Ectodermal cell (in vitro differentiated cells): ENCODE results near the gene PFDN4.

ENCODE experiments used
- H3K27ac ChIP-seq: 2 replicates; pipeline ENCODE4 v1.7.0; 2013; ENCODE audit warnings: mild to moderate bottlenecking, low read depth, low read length; ENCODE audit not compliant: insufficient read depth, poor library complexity, severe bottlenecking
- H3K27me3 ChIP-seq: 2 replicates; pipeline ENCODE4 v1.7.0; 2013; ENCODE audit warnings: mild to moderate bottlenecking, low read length; ENCODE audit not compliant: insufficient read depth, control insufficient read depth, poor library complexity, severe bottlenecking
- H3K36me3 ChIP-seq: one replicate; pipeline ENCODE4 v1.7.0; 2013; ENCODE audit warnings: low read length; ENCODE audit not compliant: control insufficient read depth, insufficient read depth
- H3K4me1 ChIP-seq: one replicate; pipeline ENCODE4 v1.7.0; 2013; ENCODE audit warnings: low read length; ENCODE audit not compliant: control insufficient read depth, insufficient read depth
- H3K4me3 ChIP-seq: 2 replicates; pipeline ENCODE4 v1.7.0; 2013; ENCODE audit warnings: low read depth, low read length, control low read depth; ENCODE audit not compliant: insufficient read depth
- H3K9me3 ChIP-seq: 2 replicates; pipeline ENCODE4 v1.7.0; 2013; ENCODE audit warnings: mild to moderate bottlenecking, low read length, moderate library complexity; ENCODE audit not compliant: control insufficient read depth
- WGBS, 2 experiments: methylation state at CpG; one replicate each; pipeline ENCODE4 v1.1.7; 2013; ENCODE audit warnings: missing lambda C conversion rate in 2 of 2; 5-methylcytosine and 5-hydroxymethylcytosine counted together

The PFDN4 gene

GRCh38 chr20:54190217-54190616 is 17.7 kb upstream of the PFDN4 start:
- Histone ChIP-seq H3K4me3 (no peak overlapping the region), H3K36me3 (no peaks in the 10 kb centered on the region), H3K9me3 (no peaks in the 10 kb centered on the region), H3K27me3 (no peaks in the 10 kb centered on the region), H3K27ac (no peak overlapping the region), H3K4me1 (no peaks in the 10 kb centered on the region)
- 96 to 98% methylated on average over 2 of the region's 2 CpGs for WGBS, 2 experiments

- 84 to 88% methylated on average over 5 of the region's 5 CpGs for WGBS, 2 experiments
- H3K36me3 ChIP-seq, result no peaks in the 10 kb centered on the region
These were observed 14.1 kb upstream of the PFDN4 start for GRCh38 chr20:54193817-54194216.

GRCh38 chr20:54194724-54195438 is 13.0 kb upstream of the PFDN4 start:
- Histone ChIP-seq H3K4me1 (no peaks in the 10 kb centered on the region), H3K27me3 (no peaks in the 10 kb centered on the region), H3K36me3 (no peaks in the 10 kb centered on the region), H3K27ac (no peak overlapping the region), H3K4me3 (no peak overlapping the region), H3K9me3 (no peaks in the 10 kb centered on the region)
- WGBS, 2 experiments, result 84 to 87% methylated on average over 11 of the region's 11 CpGs

More at GRCh38 chr20:54193817-54194216, 14.1 kb upstream of the PFDN4 start:
- H3K4me1 ChIP-seq, result no peaks in the 10 kb centered on the region
- no peak overlapping the region for H3K27ac ChIP-seq
- H3K4me3 ChIP-seq, result no peak overlapping the region
- no peaks in the 10 kb centered on the region for H3K9me3 ChIP-seq
- no peaks in the 10 kb centered on the region for H3K27me3 ChIP-seq

GRCh38 chr20:54195483-54196472 is 12.1 kb upstream of the PFDN4 start:
- Histone ChIP-seq H3K36me3 (no peaks in the 10 kb centered on the region), H3K27me3 (no peaks in the 10 kb centered on the region), H3K4me1 (no peaks in the 10 kb centered on the region), H3K4me3 (no peak overlapping the region), H3K27ac (no peak overlapping the region), H3K9me3 (no peaks in the 10 kb centered on the region)
- WGBS, 2 experiments, result 91 to 93% methylated on average over 13 of the region's 13 CpGs

GRCh38 chr20:54197621-54198604 is 10.0 kb upstream of the PFDN4 start:
- Histone ChIP-seq H3K27me3 (no peaks in the 10 kb centered on the region), H3K4me1 (no peaks in the 10 kb centered on the region), H3K4me3 (no peak overlapping the region), H3K36me3 (no peaks in the 10 kb centered on the region), H3K27ac (no peak overlapping the region), H3K9me3 (no peaks in the 10 kb centered on the region)
- WGBS, 2 experiments, result 86 to 87% methylated on average over 7 to 10 of the region's 13 CpGs

GRCh38 chr20:54199283-54199682 is 8.6 kb upstream of the PFDN4 start:
- Histone ChIP-seq H3K4me1 (no peaks in the 10 kb centered on the region), H3K27me3 (no peaks in the 10 kb centered on the region), H3K9me3 (no peaks in the 10 kb centered on the region), H3K27ac (no peak overlapping the region), H3K36me3 (no peaks in the 10 kb centered on the region), H3K4me3 (no peak overlapping the region)
- WGBS, 2 experiments, result 86 to 88% methylated on average over 5 to 6 of the region's 6 CpGs

- Histone ChIP-seq H3K4me3 (no peak overlapping the region), H3K36me3 (no peaks in the 10 kb centered on the region), H3K4me1 (no peaks in the 10 kb centered on the region), H3K9me3 (no peaks in the 10 kb centered on the region), H3K27ac (no peak overlapping the region), H3K27me3 (no peaks in the 10 kb centered on the region)
- WGBS, 2 experiments, result 21 to 26% methylated on average over 6 of the region's 7 CpGs
These were observed 8.1 kb upstream of the PFDN4 start for GRCh38 chr20:54199721-54200176.

- WGBS, 2 experiments, result 84% methylated on average over 7 of the region's 7 CpGs
- Histone ChIP-seq H3K9me3 (no peaks in the 10 kb centered on the region), H3K4me3 (no peak overlapping the region)
These were observed 7.2 kb upstream of the PFDN4 start for GRCh38 chr20:54200487-54201267.

GRCh38 chr20:54201268-54201846 is 6.5 kb upstream of the PFDN4 start:
- Histone ChIP-seq H3K9me3 (no peaks in the 10 kb centered on the region), H3K27ac (no peak overlapping the region), H3K27me3 (no peaks in the 10 kb centered on the region), H3K4me1 (no peaks in the 10 kb centered on the region), H3K36me3 (no peaks in the 10 kb centered on the region), H3K4me3 (no peak overlapping the region)
- WGBS, 2 experiments, result 78 to 82% methylated on average over 4 of the region's 4 CpGs

More at GRCh38 chr20:54200487-54201267, 7.2 kb upstream of the PFDN4 start:
- H3K36me3 ChIP-seq, result no peaks in the 10 kb centered on the region
- no peaks in the 10 kb centered on the region for H3K4me1 ChIP-seq
- no peaks in the 10 kb centered on the region for H3K27me3 ChIP-seq
- H3K27ac ChIP-seq, result no peak overlapping the region
